Trophoblast cell (in vitro differentiated cells and primary cell): Measurements from ENCODE around the gene FNBP1.
"Not testable (repeated sequence)": the region's sequence is repeated elsewhere in the genome, so short reads cannot be mapped to it uniquely, and the experiment has no call there.

Experiments used
- DNase-seq, 2 donors: peaks; one replicate each; pipeline ENCODE4 v3.0.0-alpha.2; 2016
- H2AFZ ChIP-seq: 2 replicates; pipeline ENCODE4 v1.6.1; 2013; ENCODE audit warnings: low read length, moderate library complexity, mild to moderate bottlenecking; ENCODE audit not compliant: insufficient read depth, poor library complexity
- H2AK5ac ChIP-seq: 2 replicates; pipeline ENCODE4 v1.6.1; 2013; ENCODE audit warnings: mild to moderate bottlenecking, low read length
- H2BK120ac ChIP-seq: 2 replicates; pipeline ENCODE4 v1.6.1; 2013; ENCODE audit warnings: low read length, mild to moderate bottlenecking, moderate library complexity; ENCODE audit not compliant: insufficient read depth, poor library complexity
- H2BK12ac ChIP-seq: 2 replicates; pipeline ENCODE4 v1.6.1; 2013; ENCODE audit warnings: mild to moderate bottlenecking, low read length, moderate library complexity
- H2BK5ac ChIP-seq: 2 replicates; pipeline ENCODE4 v1.6.1; 2013; ENCODE audit warnings: low read length, low read depth, moderate library complexity, mild to moderate bottlenecking; ENCODE audit not compliant: poor library complexity
- H3K14ac ChIP-seq: 2 replicates; pipeline ENCODE4 v1.6.1; 2013; ENCODE audit warnings: mild to moderate bottlenecking, low read length
- H3K18ac ChIP-seq: 2 replicates; pipeline ENCODE4 v1.6.1; 2013; ENCODE audit warnings: mild to moderate bottlenecking, low read length
- H3K23ac ChIP-seq: 2 replicates; pipeline ENCODE4 v1.6.1; 2013; ENCODE audit warnings: low read length
- H3K27ac ChIP-seq: 2 replicates; pipeline ENCODE4 v1.5.1; 2013; ENCODE audit warnings: low read depth, mild to moderate bottlenecking, inconsistent platforms, low read length, moderate library complexity
- H3K27me3 ChIP-seq: 2 replicates; pipeline ENCODE4 v1.6.1; 2013; ENCODE audit warnings: inconsistent platforms, mild to moderate bottlenecking, low read length, moderate library complexity; ENCODE audit not compliant: insufficient read depth
- H3K36me3 ChIP-seq, 2 experiments: 1 replicate in 1 of 2; 2 replicates in 1 of 2; pipeline ENCODE4 v1.6.1; 2013; ENCODE audit warnings: low read length in 2 of 2, mild to moderate bottlenecking in 2 of 2, moderate library complexity in 1 of 2; ENCODE audit not compliant: insufficient read depth in 2 of 2, control insufficient read depth in 1 of 2
- H3K4ac ChIP-seq: 2 replicates; pipeline ENCODE4 v1.6.1; 2013; ENCODE audit warnings: low read depth, mild to moderate bottlenecking, low read length, moderate library complexity
- H3K4me1 ChIP-seq, 2 experiments: 1 replicate in 1 of 2; 2 replicates in 1 of 2; pipeline ENCODE4 v1.6.1; 2013; ENCODE audit warnings: low read length in 2 of 2, mild to moderate bottlenecking in 2 of 2, moderate library complexity in 1 of 2; ENCODE audit not compliant: insufficient read depth in 2 of 2, control insufficient read depth in 1 of 2
- H3K4me2 ChIP-seq: 2 replicates; pipeline ENCODE4 v1.6.1; 2013; ENCODE audit warnings: inconsistent platforms, mild to moderate bottlenecking, low read length, moderate library complexity
- H3K4me3 ChIP-seq: 2 replicates; pipeline ENCODE4 v1.5.1; 2013; ENCODE audit warnings: mild to moderate bottlenecking, low read depth, low read length, inconsistent platforms
- H3K79me1 ChIP-seq: one replicate; pipeline ENCODE4 v1.6.1; 2013; ENCODE audit warnings: low read length
- H3K79me2 ChIP-seq: 2 replicates; pipeline ENCODE4 v1.6.1; 2013; ENCODE audit warnings: low read length, mild to moderate bottlenecking; ENCODE audit not compliant: control insufficient read depth, insufficient read depth, poor library complexity
- H3K9ac ChIP-seq: 2 replicates; pipeline ENCODE4 v1.6.1; 2013; ENCODE audit warnings: mild to moderate bottlenecking, low read length
- H3K9me3 ChIP-seq: 2 replicates; pipeline ENCODE4 v1.6.1; 2013; ENCODE audit warnings: low read depth, mild to moderate bottlenecking, control low read depth, inconsistent platforms, low read length; ENCODE audit not compliant: insufficient read depth
- H4K12ac ChIP-seq: 2 replicates; pipeline ENCODE4 v1.6.1; 2013; ENCODE audit warnings: low read depth, mild to moderate bottlenecking, low read length, moderate library complexity
- H4K8ac ChIP-seq: 2 replicates; pipeline ENCODE4 v1.6.1; 2013; ENCODE audit warnings: low read depth, mild to moderate bottlenecking, low read length, moderate library complexity
- H4K91ac ChIP-seq: one replicate; pipeline ENCODE4 v1.6.1; 2013; ENCODE audit warnings: low read depth, mild to moderate bottlenecking, low read length, moderate library complexity
- WGBS: extraction: QIAGEN DNeasy Blood & Tissue Kit; methylation state at CpG from one replicate; pipeline ENCODE4 v1.1.7; 2013; ENCODE audit warnings: missing lambda C conversion rate; ENCODE audit not compliant: insufficient read length, insufficient coverage; ENCODE audit errors: extremely low coverage; 5-methylcytosine and 5-hydroxymethylcytosine counted together

Gene FNBP1

DNA sequence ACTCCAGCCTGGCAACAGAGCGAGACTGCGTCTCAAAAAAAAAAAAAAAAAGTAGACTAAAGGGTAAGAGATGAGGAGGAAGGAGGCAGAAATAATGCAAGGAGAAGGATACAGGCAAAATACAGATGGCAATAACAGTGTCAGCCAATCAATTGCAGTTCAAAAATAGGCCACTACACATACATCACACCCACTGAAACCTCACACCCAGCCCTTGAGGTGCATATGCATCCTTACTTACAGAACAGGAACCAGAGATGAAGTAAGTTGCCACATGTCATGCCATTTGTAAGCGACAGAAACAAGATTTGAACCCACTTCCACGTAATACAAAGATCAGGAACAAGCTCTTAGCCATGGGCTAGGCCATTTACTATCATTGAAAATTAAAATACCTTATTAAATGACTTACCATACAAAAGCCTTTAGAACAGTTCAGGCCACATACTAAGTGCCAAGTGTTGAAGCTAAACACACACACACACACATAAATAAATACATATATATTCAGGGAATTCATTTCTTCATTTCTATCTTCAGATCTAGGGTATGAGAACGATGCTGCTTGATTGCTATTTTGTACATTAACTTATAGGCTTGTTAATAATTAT is 98.4 kb downstream of the FNBP1 start:
- Histone ChIP-seq H4K8ac (no peak overlapping the region), H3K18ac (no peak overlapping the region), H3K27me3 (no peaks in the 10 kb centered on the region), H3K4ac (no peak overlapping the region), H3K36me3 (peaks cover 2 to 5% of the 10 kb centered on the region in 2 experiments), H2AK5ac (no peak overlapping the region), H3K14ac (no peak overlapping the region), H2AFZ (no peak overlapping the region), H3K23ac (no peak overlapping the region), H3K79me1 (no peaks in the 10 kb centered on the region), H3K27ac (no peak overlapping the region), H3K9me3 (peaks cover 4% of the 10 kb centered on the region), H2BK120ac (no peak overlapping the region), H4K91ac (no peak overlapping the region), H3K79me2 (no peaks in the 10 kb centered on the region), H2BK5ac (no peak overlapping the region), H2BK12ac (no peak overlapping the region), H4K12ac (no peak overlapping the region), H3K4me1 (no peaks in the 10 kb centered on the region), H3K4me3 (no peak overlapping the region), H3K4me2 (no peak overlapping the region), H3K9ac (no peak overlapping the region)
- no CpG with 5 or more reads among the region's 5 CpGs for WGBS
- DNase-seq = no peak

- H2BK120ac ChIP-seq = no peak overlapping the region
- H3K4me2 ChIP-seq = no peak overlapping the region
- no peak overlapping the region for H3K14ac ChIP-seq
- H3K27ac ChIP-seq = no peak overlapping the region
- peaks cover 2 to 5% of the 10 kb centered on the region in 2 experiments for H3K36me3 ChIP-seq
- no peak overlapping the region for H2BK12ac ChIP-seq
- no CpG with 5 or more reads among the region's 2 CpGs for WGBS
- no peaks in the 10 kb centered on the region for H3K27me3 ChIP-seq
- no peak overlapping the region for H3K9ac ChIP-seq
- no peak overlapping the region for H3K4ac ChIP-seq
- H3K79me2 ChIP-seq = no peaks in the 10 kb centered on the region
- no peak overlapping the region for H2AFZ ChIP-seq
- H4K91ac ChIP-seq = no peak overlapping the region
- no peak overlapping the region for H3K18ac ChIP-seq
- no peaks in the 10 kb centered on the region for H3K79me1 ChIP-seq
- no peak overlapping the region for H4K12ac ChIP-seq
- H2BK5ac ChIP-seq = no peak overlapping the region
- no peak overlapping the region for H4K8ac ChIP-seq
- H3K4me3 ChIP-seq = no peak overlapping the region
- H3K23ac ChIP-seq = no peak overlapping the region
- no peak overlapping the region for H2AK5ac ChIP-seq
- H3K4me1 ChIP-seq = no peaks in the 10 kb centered on the region
- no peak for DNase-seq
- H3K9me3 ChIP-seq = peaks cover 4% of the 10 kb centered on the region
Observed at GRCh38 chr9:129939431-129939830, 103.6 kb downstream of the FNBP1 start.

DNA sequence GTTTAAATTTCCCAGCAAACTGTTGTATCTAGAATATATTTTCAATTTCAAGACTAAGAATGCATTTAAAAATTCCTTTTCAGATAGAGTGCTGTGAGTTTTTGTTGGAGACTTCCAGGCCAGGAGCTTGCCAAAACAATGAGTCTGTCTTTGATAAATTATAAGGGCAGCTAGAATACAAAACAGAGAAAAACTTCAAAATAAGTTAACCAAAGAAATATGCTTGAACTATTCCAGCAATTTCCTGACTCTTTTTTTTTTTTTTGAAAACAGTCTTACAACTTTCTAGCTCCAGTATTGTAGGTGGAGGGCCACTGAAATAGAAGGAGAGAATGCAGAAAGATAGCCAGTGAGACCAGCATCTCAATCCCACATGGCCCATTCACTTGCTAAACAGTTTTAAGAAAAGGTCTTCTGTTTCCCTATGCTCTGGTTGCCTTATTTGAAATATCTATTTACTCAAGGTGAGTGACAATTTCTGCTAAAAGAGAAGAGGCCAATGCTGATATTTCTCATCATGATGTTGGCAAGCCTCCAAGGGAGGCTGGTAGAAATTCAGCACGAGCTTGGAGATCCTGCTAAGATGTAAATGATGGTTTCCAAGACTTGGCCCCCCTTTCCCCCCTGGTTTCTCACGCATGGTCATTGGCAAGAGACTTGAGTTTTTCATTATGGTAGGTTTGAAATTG is 104.6 kb downstream of the FNBP1 start:
- H4K91ac ChIP-seq = no peak overlapping the region
- H4K8ac ChIP-seq = no peak overlapping the region
- H3K23ac ChIP-seq = no peak overlapping the region
- DNase-seq = peak in 1 of 2 donors; percentile 67
- H2AFZ ChIP-seq = no peak overlapping the region
- H3K9me3 ChIP-seq = peaks cover 4% of the 10 kb centered on the region
- H2BK5ac ChIP-seq = no peak overlapping the region
- H3K27me3 ChIP-seq = no peaks in the 10 kb centered on the region
- H3K4ac ChIP-seq = no peak overlapping the region
- no CpG with 5 or more reads among the region's 2 CpGs for WGBS
- no peak overlapping the region for H3K4me3 ChIP-seq
- H3K4me1 ChIP-seq = no peaks in the 10 kb centered on the region
- no peak overlapping the region for H2BK12ac ChIP-seq
- H3K27ac ChIP-seq = no peak overlapping the region
- no peak overlapping the region for H3K4me2 ChIP-seq
- H3K79me2 ChIP-seq = no peaks in the 10 kb centered on the region
- H3K79me1 ChIP-seq = no peaks in the 10 kb centered on the region
- peaks cover 2 to 3% of the 10 kb centered on the region in 2 experiments for H3K36me3 ChIP-seq
- no peak overlapping the region for H3K14ac ChIP-seq
- no peak overlapping the region for H3K18ac ChIP-seq
- H2BK120ac ChIP-seq = no peak overlapping the region
- H3K9ac ChIP-seq = no peak overlapping the region
- H2AK5ac ChIP-seq = no peak overlapping the region
- H4K12ac ChIP-seq = no peak overlapping the region

DNA sequence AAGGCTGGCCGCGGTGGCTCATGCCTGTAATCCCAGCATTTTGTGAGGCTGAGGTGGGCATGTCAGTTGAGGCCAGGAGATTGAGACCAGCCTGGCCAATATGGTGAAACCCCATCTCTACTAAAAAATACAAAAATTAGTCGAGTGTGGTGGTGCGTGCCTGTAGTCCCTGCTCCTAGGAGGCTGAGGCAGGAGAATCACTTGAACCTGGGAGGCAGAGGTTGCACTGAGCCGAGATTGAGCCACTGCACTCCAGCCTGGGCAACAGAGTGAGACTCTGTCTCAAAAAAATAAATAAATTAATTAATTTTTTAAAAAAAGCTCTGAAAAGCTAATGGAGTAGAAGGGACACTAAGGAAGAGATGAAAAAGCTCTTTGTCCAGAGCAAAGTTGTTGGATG is 105.1 kb downstream of the FNBP1 start:
- not testable (repeated sequence) for H3K36me3 ChIP-seq, H3K27me3 ChIP-seq, H2BK5ac ChIP-seq, H3K4me3 ChIP-seq, H3K27ac ChIP-seq, H2BK12ac ChIP-seq, H2BK120ac ChIP-seq, H3K4me2 ChIP-seq, DNase-seq, H3K9ac ChIP-seq, H3K4me1 ChIP-seq, H4K8ac ChIP-seq, H3K18ac ChIP-seq, H2AFZ ChIP-seq, H3K79me1 ChIP-seq, H4K91ac ChIP-seq, H2AK5ac ChIP-seq, H3K9me3 ChIP-seq, H3K79me2 ChIP-seq, H4K12ac ChIP-seq, H3K23ac ChIP-seq, H3K4ac ChIP-seq, H3K14ac ChIP-seq
- WGBS = no CpG with 5 or more reads among the region's 5 CpGs
